Keratinocyte (primary cell): ENCODE results near the gene CFAP20DC.

Experiments used
- EZH2 ChIP-seq: IDR thresholded peaks from one replicate; pipeline ENCODE4 v1.6.1; 2012; ENCODE audit warnings: inconsistent platforms, mild to moderate bottlenecking, low read length, moderate library complexity
- TF ChIP-seq, protein P1 (sequence below), 3 experiments: IDR thresholded peaks in 1 of 3; conservative IDR thresholded peaks in 1 of 3; optimal IDR thresholded peaks in 1 of 3; 2 replicates in 2 of 3; 3 replicates in 1 of 3; pipeline versions ENCODE3 to v1.5.1; 2011; ENCODE audit warnings: low read length in 3 of 3, mild to moderate bottlenecking in 3 of 3, moderate library complexity in 2 of 3, control low read depth in 1 of 3, inconsistent platforms in 1 of 3; ENCODE audit not compliant: insufficient read depth in 2 of 3; ENCODE audit errors: extremely low read depth in 1 of 3

DNA sequence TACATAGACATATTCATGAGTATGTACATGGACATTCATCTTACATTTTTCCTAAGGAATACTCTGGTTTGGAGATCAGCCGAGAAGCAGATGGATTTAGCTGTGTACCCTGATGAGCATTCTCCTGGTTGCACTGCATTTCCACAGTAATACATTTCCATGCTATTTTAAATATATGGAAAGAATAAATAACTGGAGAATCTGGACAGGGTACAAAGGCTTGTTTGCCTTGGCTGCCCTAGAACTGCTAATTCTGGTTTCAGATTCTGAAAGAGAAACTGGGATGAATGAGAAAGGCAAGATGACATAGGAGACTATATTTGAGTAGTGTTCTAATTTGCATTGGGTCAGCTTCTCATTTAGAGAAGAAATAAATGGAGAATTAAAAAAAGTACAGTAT, 192.4 kb downstream of the CFAP20DC start:
- TF ChIP-seq, protein P1, sequence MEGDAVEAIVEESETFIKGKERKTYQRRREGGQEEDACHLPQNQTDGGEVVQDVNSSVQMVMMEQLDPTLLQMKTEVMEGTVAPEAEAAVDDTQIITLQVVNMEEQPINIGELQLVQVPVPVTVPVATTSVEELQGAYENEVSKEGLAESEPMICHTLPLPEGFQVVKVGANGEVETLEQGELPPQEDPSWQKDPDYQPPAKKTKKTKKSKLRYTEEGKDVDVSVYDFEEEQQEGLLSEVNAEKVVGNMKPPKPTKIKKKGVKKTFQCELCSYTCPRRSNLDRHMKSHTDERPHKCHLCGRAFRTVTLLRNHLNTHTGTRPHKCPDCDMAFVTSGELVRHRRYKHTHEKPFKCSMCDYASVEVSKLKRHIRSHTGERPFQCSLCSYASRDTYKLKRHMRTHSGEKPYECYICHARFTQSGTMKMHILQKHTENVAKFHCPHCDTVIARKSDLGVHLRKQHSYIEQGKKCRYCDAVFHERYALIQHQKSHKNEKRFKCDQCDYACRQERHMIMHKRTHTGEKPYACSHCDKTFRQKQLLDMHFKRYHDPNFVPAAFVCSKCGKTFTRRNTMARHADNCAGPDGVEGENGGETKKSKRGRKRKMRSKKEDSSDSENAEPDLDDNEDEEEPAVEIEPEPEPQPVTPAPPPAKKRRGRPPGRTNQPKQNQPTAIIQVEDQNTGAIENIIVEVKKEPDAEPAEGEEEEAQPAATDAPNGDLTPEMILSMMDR (optimal IDR thresholded peaks at IDR 0.05 in 1 of 3, IDR thresholded peaks at IDR 0.05 in 1 of 3, conservative IDR thresholded peaks at IDR 0.05 in 1 of 3; ENCODE audit: extremely low read depth in 1 of 3, insufficient read depth in 2 of 3, low read length in 3 of 3), result no peak
- TF ChIP-seq EZH2, result no peak
